Tibial artery (tissue), 4 donors: ENCODE measurements around the gene AJM1.
A peak's percentile ranks its signal among the peaks of the same experiment; 100 is the strongest.

Source experiments
- DNase-seq, 2 donors: peaks; one replicate each; pipeline ENCODE4 v3.0.0-alpha.2; 2019
- H3K27ac ChIP-seq, 2 donors: fragments of 200-600 bp; sonication (generic) in 1 of 2; 1 replicate in 1 of 2; 2 replicates in 1 of 2; pipeline ENCODE4 v1.5.1; 2018 to 2019; ENCODE audit warnings: mild to moderate bottlenecking in 1 of 2
- H3K27me3 ChIP-seq, 2 donors: fragments of 200-600 bp; sonication (generic) in 1 of 2; one replicate each; pipeline versions ENCODE4 v1.5.1 to v1.6.0; 2016 to 2019
- H3K36me3 ChIP-seq, 3 donors: fragments of 200-600 bp; sonication (generic) in 2 of 3; one replicate each; pipeline ENCODE4 v1.5.1; 2016 to 2019; ENCODE audit warnings: mild to moderate bottlenecking in 2 of 3
- H3K4me1 ChIP-seq, 4 donors: fragments of 200-600 bp; sonication (generic) in 2 of 4; 1 replicate in 3 of 4; 2 replicates in 1 of 4; pipeline ENCODE4 v1.5.1; 2016 to 2019
- H3K4me3 ChIP-seq, 2 donors: fragments of 200-600 bp; sonication (generic) in 1 of 2; 1 replicate in 1 of 2; 2 replicates in 1 of 2; pipeline ENCODE4 v1.5.1; 2018 to 2019; ENCODE audit warnings: mild to moderate bottlenecking in 2 of 2
- H3K9me3 ChIP-seq, 3 donors: fragments of 200-600 bp; sonication (generic) in 1 of 3; one replicate each; pipeline ENCODE4 v1.5.1; 2016 to 2019
- intact Hi-C: fragments of 100-400 bp; cut with DNase I; formaldehyde crosslinking; loops from one replicate; pipeline ENCODE4 v1.15.0; 2023; ENCODE audit warnings: low total_unique reads
- TF ChIP-seq, protein P1 (sequence below), 2 experiments: fragments of 200-600 bp in 1 of 2; fragments of 450-650 bp in 1 of 2; IDR thresholded peaks; one replicate each; pipeline ENCODE4 v1.5.1; 2017 to 2019; ENCODE audit warnings: antibody characterized with exemption in 2 of 2, mild to moderate bottlenecking in 1 of 2, moderate library complexity in 1 of 2

The AJM1 gene

GRCh38 chr9:136847088-136847825, 5.0 kb downstream of the AJM1 start:
- peaks cover 0 to 14% (median 10%) of the 10 kb centered on the region in 3 donors for H3K36me3 ChIP-seq
- intact Hi-C loops = no loop called here
- peak overlapping the region; percentile 70 to 94 for H3K4me3 ChIP-seq
- peaks cover 0 to 77% (median 59%) of the 10 kb centered on the region in 4 donors for H3K4me1 ChIP-seq
- peak in 1 of 2 donors; percentile 53 for DNase-seq
- no peaks in the 10 kb centered on the region for H3K9me3 ChIP-seq
- TF ChIP-seq, protein P1, sequence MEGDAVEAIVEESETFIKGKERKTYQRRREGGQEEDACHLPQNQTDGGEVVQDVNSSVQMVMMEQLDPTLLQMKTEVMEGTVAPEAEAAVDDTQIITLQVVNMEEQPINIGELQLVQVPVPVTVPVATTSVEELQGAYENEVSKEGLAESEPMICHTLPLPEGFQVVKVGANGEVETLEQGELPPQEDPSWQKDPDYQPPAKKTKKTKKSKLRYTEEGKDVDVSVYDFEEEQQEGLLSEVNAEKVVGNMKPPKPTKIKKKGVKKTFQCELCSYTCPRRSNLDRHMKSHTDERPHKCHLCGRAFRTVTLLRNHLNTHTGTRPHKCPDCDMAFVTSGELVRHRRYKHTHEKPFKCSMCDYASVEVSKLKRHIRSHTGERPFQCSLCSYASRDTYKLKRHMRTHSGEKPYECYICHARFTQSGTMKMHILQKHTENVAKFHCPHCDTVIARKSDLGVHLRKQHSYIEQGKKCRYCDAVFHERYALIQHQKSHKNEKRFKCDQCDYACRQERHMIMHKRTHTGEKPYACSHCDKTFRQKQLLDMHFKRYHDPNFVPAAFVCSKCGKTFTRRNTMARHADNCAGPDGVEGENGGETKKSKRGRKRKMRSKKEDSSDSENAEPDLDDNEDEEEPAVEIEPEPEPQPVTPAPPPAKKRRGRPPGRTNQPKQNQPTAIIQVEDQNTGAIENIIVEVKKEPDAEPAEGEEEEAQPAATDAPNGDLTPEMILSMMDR (IDR thresholded peaks at IDR 0.05) = no peak
- peak overlapping the region; percentile 92 to 96 for H3K27ac ChIP-seq
- peaks cover 3 to 47% of the 10 kb centered on the region in 2 donors for H3K27me3 ChIP-seq

GRCh38 chr9:136847826-136848392, 5.6 kb downstream of the AJM1 start:
- Histone ChIP-seq H3K4me1 (peaks cover 0 to 70% (median 53%) of the 10 kb centered on the region in 4 donors), H3K27me3 (peaks cover 3 to 42% of the 10 kb centered on the region in 2 donors), H3K4me3 (peak overlapping the region; percentile 70 to 94), H3K27ac (peak overlapping the region; percentile 92 to 96), H3K36me3 (peaks cover 0 to 14% (median 10%) of the 10 kb centered on the region in 3 donors), H3K9me3 (no peaks in the 10 kb centered on the region)
- intact Hi-C loops = loop anchor here (2.0 kb wide), 1 partner anchor 97 kb away; the partner anchor contains the start of genes C8G and FBXW5
- peak; percentile 90 to 94 for DNase-seq
- TF ChIP-seq, protein P1 (IDR thresholded peaks at IDR 0.05) = no peak

- intact Hi-C loops = loop anchor here (2.0 kb wide), 1 partner anchor 96 kb away; the partner anchor contains the start of genes C8G and FBXW5
- H3K4me1 ChIP-seq = peaks cover 0 to 64% (median 47%) of the 10 kb centered on the region in 4 donors
- TF ChIP-seq, protein P1 (IDR thresholded peaks at IDR 0.05) = no peak
- peak overlapping the region; percentile 92 to 96 for H3K27ac ChIP-seq
- peaks cover 0 to 14% (median 10%) of the 10 kb centered on the region in 3 donors for H3K36me3 ChIP-seq
- peak in 1 of 2 donors; percentile 83 for DNase-seq
- H3K4me3 ChIP-seq = peak overlapping the region; percentile 70 to 94
- H3K9me3 ChIP-seq = no peaks in the 10 kb centered on the region
- H3K27me3 ChIP-seq = peaks cover under 1 to 36% of the 10 kb centered on the region in 2 donors
Observed at GRCh38 chr9:136848393-136849037, 6.2 kb downstream of the AJM1 start.

DNA sequence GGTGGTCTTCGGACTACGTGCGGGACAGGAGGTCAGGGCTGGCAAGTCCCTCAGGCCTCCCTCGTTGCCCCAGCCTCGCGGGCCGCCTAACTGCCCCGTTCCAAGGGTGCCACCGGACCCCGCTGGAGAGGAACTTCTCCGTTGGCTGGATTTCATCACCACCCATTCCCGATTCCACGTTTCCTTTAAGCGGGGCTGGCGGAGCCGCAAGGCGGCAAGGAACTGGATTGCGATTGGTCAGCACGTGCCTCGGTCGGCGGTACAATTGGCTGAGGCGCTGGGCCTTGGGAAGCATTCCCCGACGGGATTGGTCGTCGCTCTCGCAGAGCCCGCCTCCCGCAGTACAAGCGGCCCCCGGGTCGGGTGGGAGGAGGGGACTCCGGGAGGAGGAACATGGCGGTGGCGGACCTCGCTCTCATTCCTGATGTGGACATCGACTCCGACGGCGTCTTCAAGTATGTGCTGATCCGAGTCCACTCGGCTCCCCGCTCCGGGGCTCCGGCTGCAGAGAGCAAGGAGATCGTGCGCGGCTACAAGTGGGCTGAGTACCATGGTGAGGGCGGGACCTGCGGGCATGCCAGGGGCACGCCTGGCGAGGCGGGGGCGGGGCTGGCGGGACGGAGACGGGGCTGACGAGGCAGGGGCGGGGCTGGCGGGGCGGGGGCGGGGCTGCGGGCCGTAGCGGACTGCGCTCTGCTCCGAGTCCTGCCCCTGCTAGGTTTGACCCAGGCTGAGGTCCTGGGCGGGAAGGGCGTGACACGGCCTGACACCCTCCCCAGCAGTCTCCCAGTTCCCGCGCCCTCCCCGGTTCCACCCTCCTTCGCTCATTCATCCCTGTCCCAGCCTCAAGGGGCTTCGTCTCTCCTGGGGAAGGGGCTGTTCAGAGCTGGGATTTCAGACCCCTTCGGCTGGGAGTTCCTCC, 7.0 kb downstream of the AJM1 start, which contains the start of gene PHPT1:
Gene PHPT1, plus strand, starts transcription at position 372 of the 922 bp plus-strand sequence. Its CDS starts 22 bp downstream, at position 394.
- Histone ChIP-seq H3K9me3 (no peaks in the 10 kb centered on the region), H3K4me1 (peaks cover 0 to 57% (median 39%) of the 10 kb centered on the region in 4 donors), H3K27me3 (peaks cover 0 to 28% of the 10 kb centered on the region in 2 donors), H3K4me3 (peak within 1 kb of the TSS; percentile 70 to 94), H3K36me3 (peaks cover 0 to 14% (median 10%) of the 10 kb centered on the region in 3 donors), H3K27ac (peak within 1 kb of the TSS; percentile 92 to 96)
- TF ChIP-seq, protein P1 (IDR thresholded peaks at IDR 0.05) = no peak
- peak; percentile 98 to 99 for DNase-seq
- intact Hi-C loops = loop anchor here (2.0 kb wide), 1 partner anchor 96 kb away; the partner anchor contains the start of genes C8G and FBXW5
